Vagina (tissue), 2 donors: ENCODE data around the gene KCTD20. TPM values are rescaled to one million over a fixed set of nuclear protein-coding genes. Genes with fewer than 3 reads are reported as not detected.
"Not testable (repeated sequence)": the region's sequence is repeated elsewhere in the genome, so short reads cannot be mapped to it uniquely, and the experiment has no call there.

Experiments used
- DNase-seq, 2 donors: peaks; one replicate each; pipeline ENCODE4 v3.0.0-alpha.2; 2017; ENCODE audit errors: extremely low spot score in 2 of 2
- H3K27ac ChIP-seq: fragments of 200-600 bp; sonication (generic); one replicate; pipeline ENCODE4 v1.5.1; 2019
- H3K27me3 ChIP-seq: fragments of 200-600 bp; sonication (generic); one replicate; pipeline ENCODE4 v1.5.1; 2019
- H3K36me3 ChIP-seq, 2 donors: fragments of 200-600 bp; sonication (generic); one replicate each; pipeline ENCODE4 v1.5.1; 2017 to 2019
- H3K4me1 ChIP-seq: fragments of 200-600 bp; sonication (generic); one replicate; pipeline ENCODE4 v1.5.1; 2019
- H3K4me3 ChIP-seq, 2 donors: fragments of 200-600 bp; sonication (generic); 1 replicate in 1 of 2; 2 replicates in 1 of 2; pipeline ENCODE4 v1.5.1; 2016 to 2019
- H3K9me3 ChIP-seq: fragments of 200-600 bp; sonication (generic); one replicate; pipeline ENCODE4 v1.5.1; 2019
- CTCF ChIP-seq, 3 experiments: fragments of 450-650 bp in 2 of 3; fragments of 200-600 bp in 1 of 3; sonication (generic) in 1 of 3; IDR thresholded peaks; one replicate each; pipeline ENCODE4 v1.5.1; 2017 to 2019; ENCODE audit warnings: antibody characterized with exemption in 3 of 3, mild to moderate bottlenecking in 2 of 3, moderate library complexity in 2 of 3
- POLR2A ChIP-seq, 2 donors: fragments of 450-650 bp; IDR thresholded peaks; one replicate each; pipeline ENCODE4 v1.6.1; 2017; ENCODE audit warnings: antibody characterized with exemption in 2 of 2, mild to moderate bottlenecking in 2 of 2, moderate library complexity in 2 of 2
- POLR2AphosphoS5 ChIP-seq, 2 donors: sonication (generic); formaldehyde crosslinking; IDR thresholded peaks; one replicate each; pipeline ENCODE4 v1.9.0; 2017; ENCODE audit warnings: antibody characterized with exemption in 2 of 2, mild to moderate bottlenecking in 2 of 2, low read depth in 1 of 2; ENCODE audit not compliant: insufficient read depth in 1 of 2
- intact Hi-C: fragments of 100-400 bp; cut with DNase I; formaldehyde crosslinking; loops from one replicate; pipeline ENCODE4 v1.15.1; 2023
- total RNA-seq: library from RNA; depleted of rRNA; stranded (reverse); fragments of >200 nt; gene quantifications from one replicate; pipeline ENCODE4 v1.2.3, GENCODE V29; 2016

KCTD20 gene
- total RNA-seq, 1 donor from 2014 or later = 30.0 TPM

- intact Hi-C loops = no loop called here
- DNase-seq = no peak
Observed at GRCh38 chr6:36467625-36468024, 24.8 kb downstream of the KCTD20 start.

GRCh38 chr6:36469148-36469661, 26.4 kb downstream of the KCTD20 start:
- Histone ChIP-seq H3K4me1 (no peaks in the 10 kb centered on the region), H3K27me3 (no peaks in the 10 kb centered on the region), H3K27ac (no peak overlapping the region), H3K9me3 (no peaks in the 10 kb centered on the region), H3K36me3 (peaks cover 0 to 19% of the 10 kb centered on the region in 2 donors), H3K4me3 (no peak overlapping the region)
- DNase-seq = no peak
- intact Hi-C loops = no loop called here
- TF ChIP-seq CTCF (IDR thresholded peaks at IDR 0.05) (no peak), POLR2A (IDR thresholded peaks at IDR 0.05) (no peak), POLR2AphosphoS5 (IDR thresholded peaks at IDR 0.05; ENCODE audit: insufficient read depth in 1 of 2, low read depth in 1 of 2) (no peak)

More at GRCh38 chr6:36467625-36468024, 24.8 kb downstream of the KCTD20 start:
- peaks cover 0 to 14% of the 10 kb centered on the region in 2 donors for H3K36me3 ChIP-seq
- peaks cover 9% of the 10 kb centered on the region for H3K4me1 ChIP-seq
- H3K9me3 ChIP-seq = no peaks in the 10 kb centered on the region
- TF ChIP-seq CTCF (IDR thresholded peaks at IDR 0.05) (no peak), POLR2AphosphoS5 (IDR thresholded peaks at IDR 0.05; ENCODE audit: insufficient read depth in 1 of 2, low read depth in 1 of 2) (no peak), POLR2A (IDR thresholded peaks at IDR 0.05) (no peak)
- H3K27ac ChIP-seq = no peak overlapping the region
- no peak overlapping the region for H3K4me3 ChIP-seq
- no peaks in the 10 kb centered on the region for H3K27me3 ChIP-seq

- Histone ChIP-seq H3K27me3 (no peaks in the 10 kb centered on the region), H3K4me1 (no peaks in the 10 kb centered on the region), H3K9me3 (no peaks in the 10 kb centered on the region), H3K36me3 (peaks cover 0 to 22% of the 10 kb centered on the region in 2 donors), H3K4me3 (no peak overlapping the region), H3K27ac (no peak overlapping the region)
- no peak for TF ChIP-seq CTCF (IDR thresholded peaks at IDR 0.05)
- no peak for TF ChIP-seq POLR2AphosphoS5 (IDR thresholded peaks at IDR 0.05; ENCODE audit: insufficient read depth in 1 of 2, low read depth in 1 of 2)
- no peak for TF ChIP-seq POLR2A (IDR thresholded peaks at IDR 0.05)
- DNase-seq = no peak
- intact Hi-C loops = no loop called here
Observed at GRCh38 chr6:36469946-36470345, 27.1 kb downstream of the KCTD20 start.

GRCh38 chr6:36478051-36478526, 35.3 kb downstream of the KCTD20 start:
- Histone ChIP-seq H3K9me3 (no peaks in the 10 kb centered on the region), H3K27me3 (no peaks in the 10 kb centered on the region), H3K4me1 (no peaks in the 10 kb centered on the region), H3K36me3 (peaks cover 0 to 33% of the 10 kb centered on the region in 2 donors), H3K27ac (no peak overlapping the region), H3K4me3 (no peak overlapping the region)
- TF ChIP-seq POLR2A (IDR thresholded peaks at IDR 0.05) (no peak), CTCF (IDR thresholded peaks at IDR 0.05) (no peak), POLR2AphosphoS5 (IDR thresholded peaks at IDR 0.05; ENCODE audit: insufficient read depth in 1 of 2, low read depth in 1 of 2) (no peak)
- DNase-seq = no peak
- intact Hi-C loops = no loop called here

GRCh38 chr6:36479256-36479655, 36.5 kb downstream of the KCTD20 start:
- Histone ChIP-seq H3K4me3 (no peak overlapping the region), H3K36me3 (peaks cover 0 to 35% of the 10 kb centered on the region in 2 donors), H3K27ac (no peak overlapping the region), H3K27me3 (no peaks in the 10 kb centered on the region), H3K4me1 (no peaks in the 10 kb centered on the region), H3K9me3 (no peaks in the 10 kb centered on the region)
- TF ChIP-seq POLR2A (IDR thresholded peaks at IDR 0.05) (no peak), CTCF (IDR thresholded peaks at IDR 0.05) (no peak), POLR2AphosphoS5 (IDR thresholded peaks at IDR 0.05; ENCODE audit: insufficient read depth in 1 of 2, low read depth in 1 of 2) (no peak)
- no peak for DNase-seq
- intact Hi-C loops = no loop called here

- H3K27me3 ChIP-seq, H3K9me3 ChIP-seq, intact Hi-C loops, H3K4me3 ChIP-seq, H3K27ac ChIP-seq, H3K4me1 ChIP-seq, DNase-seq: not testable (repeated sequence)
- peaks cover 0 to 52% of the 10 kb centered on the region in 2 donors for H3K36me3 ChIP-seq
Observed at GRCh38 chr6:36483326-36483725, 40.5 kb downstream of the KCTD20 start.
